HCT116 (cell line): Measurements from ENCODE around the gene NOXO1. TPM values are rescaled to one million over a fixed set of nuclear protein-coding genes. Genes with fewer than 3 reads are reported as not detected.
A peak's percentile ranks its signal among the peaks of the same experiment; 100 is the strongest.

Experiments
- ATAC-seq: fragments of 200-7000 bp; cut with Tn5 transposase; 2 replicates; pipeline ENCODE4 v1.9.1; 2020; ENCODE audit warnings: mild to moderate bottlenecking, moderate library complexity
- BruUV-seq: library from RNA; stranded (reverse); fragments of 400-500 nt; replicated peaks from 2 replicates; lab custom pipeline; 2021; lab: Mats Ljungman, UMichigan
- CTCF ChIA-PET: fragments of 300-600 bp; sonication (Branson Sonifier 250); formaldehyde crosslinking; loops from one replicate; lab custom pipeline; 2021; ENCODE audit warnings: antibody characterized with exemption; lab: Charles Lee
- POLR2A ChIA-PET: fragments of 300-600, 350-600 bp; sonication (Branson Sonifier 250); formaldehyde crosslinking; loops from one replicate; lab custom pipeline; 2021; ENCODE audit warnings: antibody characterized with exemption; lab: Charles Lee
- RAD21 ChIA-PET, 2 experiments: fragments of 300-600 bp; sonication (Branson Sonifier 250); formaldehyde crosslinking; loops; one replicate each; lab custom pipeline; 2023; ENCODE audit warnings: low total read pairs in 2 of 2; ENCODE audit not compliant: uncharacterized antibody in 2 of 2, unreplicated experiment in 2 of 2, low non-redundant PET in 1 of 2; lab: Charles Lee
- DNase-seq: peaks from one replicate; pipeline ENCODE4 v3.0.0-alpha.2; 2010; ENCODE audit warnings: low read depth, low spot score
- H2AFZ ChIP-seq: fragments of 200-600 bp; shearing (Covaris generic), sonication (generic); 2 replicates; pipeline ENCODE4 v1.6.1; 2017; ENCODE audit warnings: low read depth, mixed run types, mixed read lengths, antibody characterized with exemption, low read length; ENCODE audit not compliant: poor library complexity, severe bottlenecking
- H3K27ac ChIP-seq: 2 replicates; pipeline ENCODE4 v1.5.1; 2012; ENCODE audit warnings: low read depth, low read length
- H3K27me3 ChIP-seq: fragments of 200-600 bp; sonication (generic); 2 replicates; pipeline ENCODE4 v1.6.1; 2016; ENCODE audit warnings: mixed run types, low read length, mixed read lengths; ENCODE audit not compliant: insufficient read depth
- H3K36me3 ChIP-seq, 2 experiments: fragments of 200-500 bp in 1 of 2; fragments of 200-600 bp in 1 of 2; sonication (Bioruptor generic) in 1 of 2; sonication (generic) in 1 of 2; 2 replicates each; pipeline versions ENCODE4 v1.5.1 to v1.6.1; 2014 to 2016; ENCODE audit warnings: low read length in 2 of 2, inconsistent platforms in 1 of 2, mixed read lengths in 1 of 2, mixed run types in 1 of 2; ENCODE audit not compliant: insufficient read depth in 2 of 2, control insufficient read depth in 1 of 2
- H3K4me1 ChIP-seq, 2 experiments: fragments of 200-600 bp in 1 of 2; sonication (generic) in 1 of 2; 2 replicates each; pipeline versions ENCODE4 v1.5.1 to v1.6.1; 2012 to 2017; ENCODE audit warnings: low read length in 2 of 2, inconsistent platforms in 1 of 2, mild to moderate bottlenecking in 1 of 2, mixed read lengths in 1 of 2, mixed run types in 1 of 2, moderate library complexity in 1 of 2; ENCODE audit not compliant: insufficient read depth in 2 of 2, control insufficient read depth in 1 of 2
- H3K4me2 ChIP-seq: fragments of 200-600 bp; sonication (generic); 2 replicates; pipeline ENCODE4 v1.6.1; 2017; ENCODE audit warnings: mixed run types, low read length, mixed read lengths
- H3K4me3 ChIP-seq, 2 experiments: fragments of 200-600 bp in 1 of 2; sonication (generic) in 1 of 2; replicated peaks in 1 of 2; 2 replicates each; pipeline ENCODE4 v1.5.1; 2011 to 2016; ENCODE audit warnings: low read length in 2 of 2, control low read depth in 1 of 2, low read depth in 1 of 2, mild to moderate bottlenecking in 1 of 2, mixed read lengths in 1 of 2, mixed run types in 1 of 2
- H3K79me2 ChIP-seq: fragments of 200-600 bp; sonication (generic); 2 replicates; pipeline ENCODE4 v1.6.1; 2017; ENCODE audit warnings: mild to moderate bottlenecking, mixed run types, low read length, moderate library complexity, mixed read lengths; ENCODE audit not compliant: insufficient read depth
- H3K9ac ChIP-seq: fragments of 200-600 bp; sonication (generic); 2 replicates; pipeline ENCODE4 v1.6.1; 2016; ENCODE audit warnings: low read length, mixed read lengths
- H3K9me2 ChIP-seq: fragments of 200-600 bp; sonication (generic), shearing (Covaris generic); 2 replicates; pipeline ENCODE4 v1.6.1; 2017; ENCODE audit warnings: mixed run types, mild to moderate bottlenecking, moderate library complexity; ENCODE audit not compliant: insufficient read depth
- H3K9me3 ChIP-seq, 2 experiments: fragments of 200-500 bp in 1 of 2; fragments of 200-600 bp in 1 of 2; sonication (Bioruptor generic) in 1 of 2; sonication (generic) in 1 of 2; 2 replicates each; pipeline ENCODE4 v1.6.1; 2014 to 2017; ENCODE audit warnings: low read length in 2 of 2, mixed read lengths in 2 of 2, inconsistent platforms in 1 of 2, low read depth in 1 of 2, mild to moderate bottlenecking in 1 of 2, mixed run types in 1 of 2, moderate library complexity in 1 of 2; ENCODE audit not compliant: control insufficient read depth in 1 of 2, insufficient read depth in 1 of 2
- H4K20me1 ChIP-seq: fragments of 200-600 bp; sonication (generic), shearing (Covaris generic); 2 replicates; pipeline ENCODE4 v1.6.1; 2017; ENCODE audit warnings: mixed run types, mild to moderate bottlenecking, moderate library complexity; ENCODE audit not compliant: insufficient read depth
- CBX3 ChIP-seq: IDR thresholded peaks from 2 replicates; pipeline ENCODE4 v1.6.1; 2012; ENCODE audit warnings: low read depth
- CEBPB ChIP-seq: IDR thresholded peaks from 2 replicates; pipeline ENCODE4 v1.6.1; 2012; ENCODE audit warnings: low read depth
- EZH2 ChIP-seq: fragments of 200-600 bp; sonication (generic); IDR thresholded peaks from 2 replicates; pipeline ENCODE4 v1.6.1; 2017; ENCODE audit warnings: antibody characterized with exemption, mixed run types
- intact Hi-C: fragments of 100-400 bp; cut with micrococcal nuclease; formaldehyde crosslinking; loops from 2 replicates; pipeline ENCODE4 v1.10.0; 2022
- total RNA-seq: library from RNA; stranded (reverse); gene quantifications from one replicate; pipeline ENCODE4 v1.2.1, GENCODE V29; 2021; ENCODE audit not compliant: unreplicated experiment
- TF ChIP-seq, protein P1 (sequence below): IDR thresholded peaks from 2 replicates; pipeline ENCODE4 v1.6.1; 2011; ENCODE audit warnings: mild to moderate bottlenecking, low read length, moderate library complexity; ENCODE audit not compliant: insufficient replicate concordance; ENCODE audit errors: extremely low read depth

The NOXO1 gene
- total RNA-seq, 1 experiment from 2014 or later, result 10.0 TPM

- Histone ChIP-seq H3K4me1 (peaks cover 5 to 36% of the 10 kb centered on the region in 2 experiments; a peak in 3 of 4 replicates), H3K27me3 (no peaks in the 10 kb centered on the region), H3K4me2 (peak overlapping the region; percentile 87), H2AFZ (no peak overlapping the region), H3K36me3 (peaks cover 6 to 20% of the 10 kb centered on the region in 2 experiments), H3K4me3 (peak overlapping the region; percentile 65 to 73), H3K79me2 (peaks cover 60% of the 10 kb centered on the region), H3K9me2 (no peaks in the 10 kb centered on the region), H3K9me3 (no peaks in the 10 kb centered on the region), H3K9ac (peak overlapping the region; percentile 93), H4K20me1 (peaks cover 11% of the 10 kb centered on the region; the same call in 1 of the 2 replicates), H3K27ac (peak overlapping the region; percentile 94)
- TSS peak; percentile 75 for BruUV-seq
- ChIA-PET POLR2A (interaction anchor here (0.6 to 5.9 kb wide), 28 partner anchors 8 to 1054 kb away, joined by 3 to 104 read pairs (median 5); partner anchors contain the start of genes FAHD1, GFER, HAGH and MEIOB), RAD21 (no interaction called here), CTCF (interaction anchor here (0.7 kb wide), 1 partner anchor 13 kb away, joined by 3 read pairs; no protein-coding TSS in a partner anchor)
- ATAC-seq (no peak), DNase-seq (no peak)
- TF ChIP-seq CEBPB (no peak), CBX3 (no peak), EZH2 (no peak)
- TF ChIP-seq, protein P1, sequence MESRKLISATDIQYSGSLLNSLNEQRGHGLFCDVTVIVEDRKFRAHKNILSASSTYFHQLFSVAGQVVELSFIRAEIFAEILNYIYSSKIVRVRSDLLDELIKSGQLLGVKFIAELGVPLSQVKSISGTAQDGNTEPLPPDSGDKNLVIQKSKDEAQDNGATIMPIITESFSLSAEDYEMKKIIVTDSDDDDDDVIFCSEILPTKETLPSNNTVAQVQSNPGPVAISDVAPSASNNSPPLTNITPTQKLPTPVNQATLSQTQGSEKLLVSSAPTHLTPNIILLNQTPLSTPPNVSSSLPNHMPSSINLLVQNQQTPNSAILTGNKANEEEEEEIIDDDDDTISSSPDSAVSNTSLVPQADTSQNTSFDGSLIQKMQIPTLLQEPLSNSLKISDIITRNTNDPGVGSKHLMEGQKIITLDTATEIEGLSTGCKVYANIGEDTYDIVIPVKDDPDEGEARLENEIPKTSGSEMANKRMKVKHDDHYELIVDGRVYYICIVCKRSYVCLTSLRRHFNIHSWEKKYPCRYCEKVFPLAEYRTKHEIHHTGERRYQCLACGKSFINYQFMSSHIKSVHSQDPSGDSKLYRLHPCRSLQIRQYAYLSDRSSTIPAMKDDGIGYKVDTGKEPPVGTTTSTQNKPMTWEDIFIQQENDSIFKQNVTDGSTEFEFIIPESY, result no peak
- intact Hi-C loops, result no loop called here
Observed at GRCh38 chr16:1965396-1966001, 15.8 kb downstream of the NOXO1 start.
